Measurements from ENCODE around the gene FEZ2. TPM values are rescaled to one million over a fixed set of nuclear protein-coding genes. Genes with fewer than 3 reads are reported as not detected.

The FEZ2 gene
- total and polyA plus RNA-seq, 9 donors: 28.9 to 70.9 (median 41.3) TPM

DNA sequence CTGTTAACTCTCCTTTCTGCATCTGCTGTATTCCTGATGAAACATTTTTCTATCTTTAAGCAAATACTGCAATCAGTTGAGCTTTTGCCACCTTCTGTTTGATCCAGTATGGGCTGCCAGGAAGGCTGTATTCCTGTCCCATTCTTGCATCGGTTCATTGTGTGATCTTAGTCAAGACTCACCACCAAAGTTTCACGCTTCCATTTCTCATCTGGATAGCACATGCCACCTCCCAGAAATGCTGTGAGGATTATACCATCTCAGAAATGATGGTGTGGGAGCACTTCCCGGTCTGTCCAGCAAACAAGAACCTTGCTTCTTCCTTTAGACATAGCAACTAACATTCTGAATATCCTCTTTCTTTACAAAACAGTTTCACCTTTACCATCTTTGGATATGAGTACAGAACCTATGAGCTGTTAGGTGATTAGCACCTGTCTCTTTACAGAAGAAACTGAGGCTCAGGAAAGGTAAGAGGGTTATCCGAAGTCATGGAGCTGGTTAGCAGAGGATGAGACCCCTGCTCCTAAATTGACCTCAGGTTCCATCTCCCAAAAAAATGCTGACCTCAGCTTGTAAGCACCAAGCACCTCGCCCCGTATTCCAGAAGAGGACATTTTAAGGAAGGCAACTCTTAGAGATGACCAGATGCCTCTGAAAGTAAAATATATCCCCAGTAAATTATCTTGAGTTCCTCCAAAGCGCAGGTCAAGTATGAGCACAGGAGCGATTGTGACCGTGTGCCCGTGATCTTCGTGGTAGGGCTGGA, 56.8 kb downstream of the FEZ2 start:
- WGBS, 3 donors: 84 to 89% (median 88%) methylated on average over 11 of the region's 11 CpGs
- Histone ChIP-seq H3K27ac (no peak overlapping the region), H3K36me3 (no peaks in the 10 kb centered on the region), H3K4me1 (ENCODE audit: insufficient read depth) (no peaks in the 10 kb centered on the region), H3K9me3 (no peaks in the 10 kb centered on the region), H3K4me3 (no peak overlapping the region), H3K27me3 (no peaks in the 10 kb centered on the region)
- DNase-seq: no peak
- TF ChIP-seq EP300 (IDR thresholded peaks at IDR 0.05) (no peak), POLR2A (IDR thresholded peaks at IDR 0.05) (no peak)
- TF ChIP-seq, protein P1, sequence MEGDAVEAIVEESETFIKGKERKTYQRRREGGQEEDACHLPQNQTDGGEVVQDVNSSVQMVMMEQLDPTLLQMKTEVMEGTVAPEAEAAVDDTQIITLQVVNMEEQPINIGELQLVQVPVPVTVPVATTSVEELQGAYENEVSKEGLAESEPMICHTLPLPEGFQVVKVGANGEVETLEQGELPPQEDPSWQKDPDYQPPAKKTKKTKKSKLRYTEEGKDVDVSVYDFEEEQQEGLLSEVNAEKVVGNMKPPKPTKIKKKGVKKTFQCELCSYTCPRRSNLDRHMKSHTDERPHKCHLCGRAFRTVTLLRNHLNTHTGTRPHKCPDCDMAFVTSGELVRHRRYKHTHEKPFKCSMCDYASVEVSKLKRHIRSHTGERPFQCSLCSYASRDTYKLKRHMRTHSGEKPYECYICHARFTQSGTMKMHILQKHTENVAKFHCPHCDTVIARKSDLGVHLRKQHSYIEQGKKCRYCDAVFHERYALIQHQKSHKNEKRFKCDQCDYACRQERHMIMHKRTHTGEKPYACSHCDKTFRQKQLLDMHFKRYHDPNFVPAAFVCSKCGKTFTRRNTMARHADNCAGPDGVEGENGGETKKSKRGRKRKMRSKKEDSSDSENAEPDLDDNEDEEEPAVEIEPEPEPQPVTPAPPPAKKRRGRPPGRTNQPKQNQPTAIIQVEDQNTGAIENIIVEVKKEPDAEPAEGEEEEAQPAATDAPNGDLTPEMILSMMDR (IDR thresholded peaks at IDR 0.05): no peak
- intact Hi-C loops (cut with DNase I): no loop called here

DNA sequence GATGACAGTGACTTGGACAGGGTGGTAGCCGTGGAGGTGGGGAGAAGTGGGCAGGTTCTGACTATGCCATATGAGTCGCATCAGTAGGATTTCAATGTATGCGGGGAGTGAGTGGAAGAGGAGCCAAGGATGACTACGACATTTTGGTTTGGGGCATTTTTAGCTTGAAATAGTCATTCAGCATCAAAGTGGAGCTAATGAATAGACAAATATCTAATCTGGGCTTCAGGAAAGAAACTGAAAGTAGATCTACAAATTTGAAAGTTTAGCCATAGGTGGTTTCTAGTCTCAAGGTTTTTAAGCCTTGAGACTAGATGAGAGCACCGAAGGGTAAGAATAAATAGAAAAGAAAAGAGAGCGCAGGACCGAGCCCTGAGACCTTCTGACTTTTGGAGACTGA, 58.3 kb downstream of the FEZ2 start:
- TF ChIP-seq, protein P1 (IDR thresholded peaks at IDR 0.05): no peak
- no peak for TF ChIP-seq EP300 (IDR thresholded peaks at IDR 0.05)
- TF ChIP-seq POLR2A (IDR thresholded peaks at IDR 0.05): no peak
- Histone ChIP-seq H3K36me3 (no peaks in the 10 kb centered on the region), H3K27me3 (no peaks in the 10 kb centered on the region), H3K27ac (no peak overlapping the region), H3K4me3 (no peak overlapping the region), H3K4me1 (ENCODE audit: insufficient read depth) (no peaks in the 10 kb centered on the region), H3K9me3 (no peaks in the 10 kb centered on the region)
- intact Hi-C loops (cut with DNase I): no loop called here
- DNase-seq: no peak
- WGBS, 3 donors: 92 to 95% (median 94%) methylated on average over 7 of the region's 7 CpGs

DNA sequence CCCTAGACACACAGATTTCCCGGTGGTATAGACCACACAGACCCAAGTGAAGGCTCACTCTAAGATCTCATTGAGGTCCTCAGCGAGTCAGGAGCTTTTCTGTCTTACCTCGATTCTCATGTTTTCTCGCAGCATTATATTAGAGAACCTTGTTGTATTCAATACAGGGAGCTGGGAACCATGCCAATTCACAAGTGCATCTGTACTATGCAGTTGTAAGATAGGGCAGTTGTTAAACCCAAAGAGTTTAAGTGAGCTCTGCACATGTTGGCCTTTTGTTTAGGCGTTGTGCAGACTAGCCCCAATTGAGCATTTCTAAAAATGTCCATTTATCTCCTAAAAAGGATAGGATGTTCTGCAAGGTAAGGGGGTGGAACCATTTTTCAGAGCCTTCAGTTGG, 59.6 kb downstream of the FEZ2 start:
- H3K27me3 ChIP-seq: no peaks in the 10 kb centered on the region
- no peaks in the 10 kb centered on the region for H3K36me3 ChIP-seq
- 75 to 82% (median 77%) methylated on average over 5 of the region's 5 CpGs for WGBS, 3 donors
- H3K4me1 ChIP-seq (ENCODE audit: insufficient read depth): no peaks in the 10 kb centered on the region
- no peak for DNase-seq
- H3K9me3 ChIP-seq: no peaks in the 10 kb centered on the region
- TF ChIP-seq, protein P1 (IDR thresholded peaks at IDR 0.05): no peak
- TF ChIP-seq POLR2A (IDR thresholded peaks at IDR 0.05) (no peak), EP300 (IDR thresholded peaks at IDR 0.05) (no peak)
- no peak overlapping the region for H3K4me3 ChIP-seq
- no peak overlapping the region for H3K27ac ChIP-seq
- intact Hi-C loops (cut with DNase I): no loop called here

DNA sequence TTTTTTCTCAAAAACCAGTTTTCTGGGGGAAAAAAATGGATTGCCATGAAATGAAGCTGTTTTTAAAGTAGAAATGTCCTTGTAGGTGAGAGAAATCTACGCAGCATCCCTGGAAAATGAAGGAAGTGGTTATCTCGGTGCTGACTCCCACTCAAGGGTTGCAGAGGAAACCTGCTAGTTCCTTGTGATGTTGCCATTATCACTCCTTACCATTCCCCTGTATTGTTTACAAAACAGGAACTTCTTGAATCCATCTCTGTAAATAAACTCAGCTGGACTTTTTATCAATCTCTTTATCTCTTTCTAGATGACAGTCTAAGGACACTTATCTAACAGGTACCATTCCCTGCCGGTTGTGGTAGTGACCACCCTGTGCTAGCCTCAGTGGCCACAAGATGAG, 61.2 kb downstream of the FEZ2 start:
- Histone ChIP-seq H3K36me3 (no peaks in the 10 kb centered on the region), H3K27me3 (no peaks in the 10 kb centered on the region), H3K4me1 (ENCODE audit: insufficient read depth) (no peaks in the 10 kb centered on the region), H3K9me3 (no peaks in the 10 kb centered on the region), H3K27ac (no peak overlapping the region), H3K4me3 (no peak overlapping the region)
- no peak for DNase-seq
- 54 to 76% (median 60%) methylated on average over 3 of the region's 3 CpGs for WGBS, 3 donors
- intact Hi-C loops (cut with DNase I): no loop called here
- TF ChIP-seq, protein P1 (IDR thresholded peaks at IDR 0.05): no peak
- TF ChIP-seq POLR2A (IDR thresholded peaks at IDR 0.05) (no peak), EP300 (IDR thresholded peaks at IDR 0.05) (no peak)

Measured in ovary (tissue), 9 donors.